ENCODE measurements around the gene GARRE1.
"Not testable (repeated sequence)": the region's sequence is repeated elsewhere in the genome, so short reads cannot be mapped to it uniquely, and the experiment has no call there.

GARRE1 gene, protein sequence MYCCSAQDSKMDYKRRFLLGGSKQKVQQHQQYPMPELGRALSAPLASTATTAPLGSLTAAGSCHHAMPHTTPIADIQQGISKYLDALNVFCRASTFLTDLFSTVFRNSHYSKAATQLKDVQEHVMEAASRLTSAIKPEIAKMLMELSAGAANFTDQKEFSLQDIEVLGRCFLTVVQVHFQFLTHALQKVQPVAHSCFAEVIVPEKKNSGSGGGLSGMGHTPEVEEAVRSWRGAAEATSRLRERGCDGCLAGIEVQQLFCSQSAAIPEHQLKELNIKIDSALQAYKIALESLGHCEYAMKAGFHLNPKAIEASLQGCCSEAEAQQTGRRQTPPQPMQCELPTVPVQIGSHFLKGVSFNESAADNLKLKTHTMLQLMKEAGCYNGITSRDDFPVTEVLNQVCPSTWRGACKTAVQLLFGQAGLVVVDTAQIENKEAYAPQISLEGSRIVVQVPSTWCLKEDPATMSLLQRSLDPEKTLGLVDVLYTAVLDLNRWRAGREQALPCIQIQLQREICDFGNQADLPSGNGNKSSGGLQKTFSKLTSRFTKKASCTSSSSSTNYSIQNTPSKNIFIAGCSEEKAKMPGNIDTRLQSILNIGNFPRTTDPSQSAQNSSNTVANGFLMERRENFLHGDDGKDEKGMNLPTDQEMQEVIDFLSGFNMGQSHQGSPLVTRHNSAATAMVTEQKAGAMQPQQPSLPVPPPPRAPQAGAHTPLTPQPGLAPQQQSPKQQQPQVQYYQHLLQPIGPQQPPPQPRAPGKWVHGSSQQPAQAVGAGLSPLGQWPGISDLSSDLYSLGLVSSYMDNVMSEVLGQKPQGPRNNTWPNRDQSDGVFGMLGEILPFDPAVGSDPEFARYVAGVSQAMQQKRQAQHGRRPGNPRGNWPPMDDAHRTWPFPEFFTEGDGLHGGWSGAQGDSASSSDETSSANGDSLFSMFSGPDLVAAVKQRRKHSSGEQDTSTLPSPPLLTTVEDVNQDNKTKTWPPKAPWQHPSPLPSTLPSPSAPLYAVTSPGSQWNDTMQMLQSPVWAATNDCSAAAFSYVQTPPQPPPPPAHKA (N-terminal part only)

DNA sequence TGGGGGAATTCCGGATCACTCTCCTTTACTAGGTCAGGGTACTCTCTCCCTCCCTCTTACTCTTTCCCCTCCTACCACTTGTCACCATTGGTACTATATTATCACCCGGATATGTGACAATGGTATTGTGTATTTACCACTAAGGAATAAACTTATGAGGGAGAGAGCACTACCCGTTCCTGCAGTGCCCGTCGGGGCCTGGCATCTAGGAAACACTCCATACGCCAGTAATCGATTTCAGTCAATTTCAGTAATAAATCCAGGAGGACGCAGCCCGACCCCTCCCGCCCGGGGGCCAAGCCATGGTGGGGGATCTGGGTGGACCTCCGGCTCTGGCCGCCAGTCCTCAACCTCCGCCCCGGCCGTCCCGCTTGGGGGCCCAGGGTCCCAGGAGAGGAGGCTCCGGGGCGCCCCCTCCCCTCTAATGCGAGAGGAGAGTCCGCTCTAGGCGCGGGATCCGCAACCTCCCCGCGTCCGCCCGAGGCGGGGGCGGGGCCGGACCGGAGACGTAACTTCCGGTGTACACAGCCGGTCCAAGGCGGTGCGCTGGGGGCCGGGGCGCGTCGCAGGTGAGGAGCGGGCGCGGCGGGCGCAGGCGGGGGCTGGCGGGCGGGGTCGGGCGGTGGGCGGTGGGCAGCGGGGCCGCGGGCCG is at the start of gene GARRE1:
Gene GARRE1, plus strand, starts transcription at position 509 of the 652 bp plus-strand sequence. CDS start 45,920 bp downstream, outside the sequence.
- TF ChIP-seq, protein P1, sequence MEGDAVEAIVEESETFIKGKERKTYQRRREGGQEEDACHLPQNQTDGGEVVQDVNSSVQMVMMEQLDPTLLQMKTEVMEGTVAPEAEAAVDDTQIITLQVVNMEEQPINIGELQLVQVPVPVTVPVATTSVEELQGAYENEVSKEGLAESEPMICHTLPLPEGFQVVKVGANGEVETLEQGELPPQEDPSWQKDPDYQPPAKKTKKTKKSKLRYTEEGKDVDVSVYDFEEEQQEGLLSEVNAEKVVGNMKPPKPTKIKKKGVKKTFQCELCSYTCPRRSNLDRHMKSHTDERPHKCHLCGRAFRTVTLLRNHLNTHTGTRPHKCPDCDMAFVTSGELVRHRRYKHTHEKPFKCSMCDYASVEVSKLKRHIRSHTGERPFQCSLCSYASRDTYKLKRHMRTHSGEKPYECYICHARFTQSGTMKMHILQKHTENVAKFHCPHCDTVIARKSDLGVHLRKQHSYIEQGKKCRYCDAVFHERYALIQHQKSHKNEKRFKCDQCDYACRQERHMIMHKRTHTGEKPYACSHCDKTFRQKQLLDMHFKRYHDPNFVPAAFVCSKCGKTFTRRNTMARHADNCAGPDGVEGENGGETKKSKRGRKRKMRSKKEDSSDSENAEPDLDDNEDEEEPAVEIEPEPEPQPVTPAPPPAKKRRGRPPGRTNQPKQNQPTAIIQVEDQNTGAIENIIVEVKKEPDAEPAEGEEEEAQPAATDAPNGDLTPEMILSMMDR (IDR thresholded peaks at IDR 0.05; ENCODE audit: extremely low read depth, missing control alignments) = no peak
- DNase-seq (ENCODE audit: low spot score) = peak; percentile 95

DNA sequence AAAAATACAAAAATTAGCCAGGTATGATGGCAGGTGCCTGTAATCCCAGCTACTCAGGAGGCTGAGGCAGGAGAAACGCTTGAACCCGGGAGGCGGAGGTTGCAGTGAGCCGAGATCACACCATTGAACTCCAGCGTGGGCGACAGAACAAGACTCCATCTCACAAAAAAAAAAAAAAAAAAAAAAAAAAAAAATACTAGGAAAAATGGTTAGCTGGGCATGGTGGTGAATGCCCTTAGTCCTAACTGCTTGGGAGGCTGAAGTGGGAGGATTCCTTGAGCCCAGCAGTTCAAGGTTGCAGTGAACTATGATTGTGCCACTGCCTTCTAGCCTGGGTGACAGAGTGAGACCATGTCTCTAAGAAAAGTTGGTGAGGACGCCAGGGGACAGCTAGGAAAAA is 49.0 kb upstream of the GARRE1 start:
- DNase-seq (ENCODE audit: low spot score) = not testable (repeated sequence)

GRCh38 chr19:34208291-34208884 is 46.0 kb upstream of the GARRE1 start:
- DNase-seq (ENCODE audit: low spot score) = no peak
- TF ChIP-seq, protein P1 (IDR thresholded peaks at IDR 0.05; ENCODE audit: extremely low read depth, missing control alignments) = no peak

DNA sequence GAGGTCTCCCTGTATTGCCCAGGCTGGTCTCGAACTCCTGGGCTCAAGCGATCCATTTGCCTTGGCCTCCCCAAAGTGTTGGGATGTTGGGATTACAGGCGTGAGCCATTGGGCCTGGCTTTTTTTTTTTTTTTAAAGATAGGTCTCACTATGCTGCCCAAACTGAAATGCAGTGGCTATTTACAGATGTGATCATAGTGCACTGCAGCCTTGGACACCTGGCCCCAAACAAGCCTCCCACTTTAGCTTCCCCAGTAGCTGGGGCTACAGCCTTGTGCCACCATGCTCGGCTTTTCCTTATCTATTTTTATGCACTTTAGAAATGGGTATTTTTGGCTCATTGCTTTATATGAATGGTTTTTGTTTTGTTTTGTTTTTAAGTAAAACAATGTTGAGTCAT is 44.6 kb upstream of the GARRE1 start:
- no peak for DNase-seq (ENCODE audit: low spot score)
- TF ChIP-seq, protein P1 (IDR thresholded peaks at IDR 0.05; ENCODE audit: extremely low read depth, missing control alignments) = no peak

GRCh38 chr19:34213283-34213682 is 41.1 kb upstream of the GARRE1 start:
- DNase-seq (ENCODE audit: low spot score) = no peak
- TF ChIP-seq, protein P1 (IDR thresholded peaks at IDR 0.05; ENCODE audit: extremely low read depth, missing control alignments) = no peak

GRCh38 chr19:34214040-34214439 is 40.3 kb upstream of the GARRE1 start:
- no peak for DNase-seq (ENCODE audit: low spot score)
- TF ChIP-seq, protein P1 (IDR thresholded peaks at IDR 0.05; ENCODE audit: extremely low read depth, missing control alignments) = no peak

GRCh38 chr19:34215006-34215665 is 39.2 kb upstream of the GARRE1 start:
- no peak for DNase-seq (ENCODE audit: low spot score)
- TF ChIP-seq, protein P1 (IDR thresholded peaks at IDR 0.05; ENCODE audit: extremely low read depth, missing control alignments) = no peak

All from GM20000 (cell line).